Right lobe of liver (tissue), 4 donors: Measurements from ENCODE around the gene UBE2G2.

Experiments
- POLR2A ChIP-seq: fragments of 450-650 bp; IDR thresholded peaks from one replicate; pipeline ENCODE4 v1.6.1; 2017; ENCODE audit warnings: antibody characterized with exemption, mild to moderate bottlenecking
- TF ChIP-seq, protein P1 (sequence below), 4 donors: fragments of 200-600 bp in 3 of 4; fragments of 450-650 bp in 1 of 4; IDR thresholded peaks; one replicate each; pipeline versions ENCODE4 v1.5.1 to v1.8.0; 2016 to 2022; ENCODE audit warnings: antibody characterized with exemption in 4 of 4, mild to moderate bottlenecking in 2 of 4
- donor health status: DM: no; HTN: no; CAD: no.
- donor health status: DM: no; HTN: no; CAD: no.
- donor health status: DM: no; HTN: yes; CAD: no.

- TF ChIP-seq, protein P1, sequence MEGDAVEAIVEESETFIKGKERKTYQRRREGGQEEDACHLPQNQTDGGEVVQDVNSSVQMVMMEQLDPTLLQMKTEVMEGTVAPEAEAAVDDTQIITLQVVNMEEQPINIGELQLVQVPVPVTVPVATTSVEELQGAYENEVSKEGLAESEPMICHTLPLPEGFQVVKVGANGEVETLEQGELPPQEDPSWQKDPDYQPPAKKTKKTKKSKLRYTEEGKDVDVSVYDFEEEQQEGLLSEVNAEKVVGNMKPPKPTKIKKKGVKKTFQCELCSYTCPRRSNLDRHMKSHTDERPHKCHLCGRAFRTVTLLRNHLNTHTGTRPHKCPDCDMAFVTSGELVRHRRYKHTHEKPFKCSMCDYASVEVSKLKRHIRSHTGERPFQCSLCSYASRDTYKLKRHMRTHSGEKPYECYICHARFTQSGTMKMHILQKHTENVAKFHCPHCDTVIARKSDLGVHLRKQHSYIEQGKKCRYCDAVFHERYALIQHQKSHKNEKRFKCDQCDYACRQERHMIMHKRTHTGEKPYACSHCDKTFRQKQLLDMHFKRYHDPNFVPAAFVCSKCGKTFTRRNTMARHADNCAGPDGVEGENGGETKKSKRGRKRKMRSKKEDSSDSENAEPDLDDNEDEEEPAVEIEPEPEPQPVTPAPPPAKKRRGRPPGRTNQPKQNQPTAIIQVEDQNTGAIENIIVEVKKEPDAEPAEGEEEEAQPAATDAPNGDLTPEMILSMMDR (IDR thresholded peaks at IDR 0.05): no peak
- no peak for TF ChIP-seq POLR2A
These were observed 42.6 kb upstream of the UBE2G2 start for GRCh38 chr21:44844256-44844655.
